Stimulated activated CD4-positive, alpha-beta T cell treated with anti-CD3 and anti-CD28 coated beads, Interleukin-1b, Interleukin-23, amount 100 ng/mL, for 4 hours (primary cell): ENCODE measurements around the gene TBX1.

Source experiments
- DNase-seq, 2 donors: peaks; one replicate each; pipeline ENCODE4 v3.0.0-alpha.2; 2020; ENCODE audit warnings: low read depth in 2 of 2

The TBX1 gene

GRCh38 chr22:19799322-19800190 lies 39.0 kb downstream of the TBX1 start:
- DNase-seq: no peak

DNA sequence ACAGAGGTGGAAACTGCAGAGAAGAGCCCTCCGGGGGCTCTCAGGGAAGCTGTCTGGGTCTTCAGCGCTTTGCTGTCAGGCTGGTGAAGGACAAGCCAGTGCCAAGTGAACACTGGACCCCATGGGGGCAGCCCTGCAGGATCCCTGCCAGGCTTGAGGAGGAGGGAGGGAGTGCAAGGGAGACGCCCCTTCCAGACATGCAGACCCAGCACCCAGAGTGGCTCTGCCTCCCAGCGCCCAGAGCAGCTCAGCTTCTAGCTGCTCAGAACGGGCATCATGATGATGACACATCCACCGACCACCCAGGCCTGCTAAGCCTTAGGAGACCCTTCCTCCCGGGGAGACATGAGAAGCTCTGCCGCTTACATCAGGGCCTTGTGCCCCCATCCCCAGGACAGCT lies 39.7 kb downstream of the TBX1 start:
- no peak for DNase-seq

DNA sequence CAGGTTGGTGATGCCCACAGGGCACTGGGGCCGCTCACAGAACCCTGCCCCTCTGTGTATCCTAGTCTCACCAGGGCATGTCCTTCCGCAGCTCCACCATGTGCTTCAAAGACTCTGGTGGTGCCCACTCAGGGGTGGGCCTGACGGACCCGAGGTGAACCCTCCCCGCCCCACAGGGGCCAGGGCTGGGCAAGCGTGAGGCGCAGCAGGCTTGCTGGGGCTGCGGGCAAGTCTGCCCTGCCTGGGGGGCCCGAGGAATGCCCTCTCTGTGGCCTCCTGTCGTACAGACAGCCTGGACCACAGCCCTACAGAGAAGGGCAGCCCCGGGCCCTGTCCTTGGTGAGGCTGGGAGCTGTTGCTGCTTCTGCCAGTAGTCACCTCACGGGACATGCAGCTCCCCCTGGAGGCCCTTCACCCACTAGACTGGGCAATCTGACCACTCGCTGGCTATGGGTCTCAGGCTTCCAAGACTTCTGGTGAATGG lies 40.2 kb downstream of the TBX1 start:
- DNase-seq: no peak

DNA sequence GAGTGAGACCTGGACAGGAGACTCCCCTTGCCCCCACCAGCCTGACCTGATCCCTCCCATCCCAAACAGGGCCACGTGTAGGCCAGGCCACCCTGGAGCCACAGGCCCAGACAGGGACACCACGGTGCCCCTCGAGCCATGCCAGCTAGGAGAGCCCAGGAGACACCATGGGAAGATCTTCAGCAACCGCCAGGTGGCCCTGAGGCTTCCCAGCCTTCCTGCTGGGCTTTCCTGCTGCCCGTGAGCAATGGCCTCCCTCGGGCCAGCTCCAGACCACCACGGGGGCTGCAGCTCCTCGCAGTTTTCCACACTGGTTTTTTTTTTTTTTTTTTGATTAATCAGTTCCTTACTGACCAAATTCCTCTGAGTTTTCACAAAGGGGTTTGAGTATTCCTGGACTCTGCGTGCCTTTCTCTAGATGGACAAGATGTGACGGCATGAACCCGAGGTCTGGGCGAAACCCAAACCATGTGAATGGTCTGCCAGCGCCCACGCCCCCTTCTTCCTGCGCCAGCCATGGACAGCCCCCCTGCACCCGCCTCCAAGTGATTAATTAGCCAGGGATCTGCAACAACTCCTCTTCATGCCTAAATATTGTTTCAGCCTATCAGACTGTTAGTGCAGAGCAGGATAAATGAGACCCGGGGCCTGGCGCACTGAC lies 40.9 kb downstream of the TBX1 start:
- no peak for DNase-seq

DNA sequence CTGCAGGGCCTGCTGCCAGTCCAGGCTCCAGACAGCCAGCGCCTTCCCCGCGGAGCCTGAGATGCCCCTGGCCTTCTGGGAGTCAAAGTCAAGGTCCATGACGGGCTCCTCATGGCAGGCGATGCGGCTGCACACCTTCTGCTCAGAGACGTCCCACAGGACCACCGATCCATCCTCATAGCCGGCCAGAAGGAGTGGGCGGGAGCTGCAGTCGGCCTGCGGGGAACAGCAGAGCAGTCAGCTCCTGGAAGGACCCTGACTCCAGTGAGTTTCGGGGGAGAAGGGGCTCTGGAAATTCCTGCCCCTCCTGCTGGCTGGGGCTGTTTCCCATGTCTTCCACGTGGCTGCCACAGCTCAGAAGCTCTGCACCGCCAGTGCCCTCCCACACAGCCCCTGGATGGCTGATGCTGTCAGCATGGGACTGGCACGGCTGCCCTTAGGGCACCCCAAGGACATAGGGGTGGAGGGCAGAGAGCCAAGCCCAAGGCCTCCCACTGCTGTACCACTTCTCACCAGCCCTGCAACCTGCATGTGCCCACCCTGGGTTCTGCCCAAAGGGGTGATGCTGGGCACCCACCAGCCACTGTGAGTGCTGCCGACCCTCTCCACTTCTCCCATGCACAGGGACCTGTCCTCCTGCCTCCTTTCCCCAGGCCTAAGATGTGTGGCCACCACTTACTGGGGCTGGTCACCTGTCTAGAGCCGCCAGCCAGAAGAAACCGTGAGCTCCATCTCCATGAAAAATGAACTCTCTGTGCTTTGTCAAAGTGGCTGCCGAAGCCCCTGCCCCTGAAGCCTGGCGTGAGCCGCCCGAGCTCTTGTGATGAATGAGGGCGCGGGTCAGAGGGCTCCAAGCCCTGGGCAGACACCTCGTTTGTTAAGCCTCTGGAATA lies 41.7 kb downstream of the TBX1 start:
- no peak for DNase-seq

GRCh38 chr22:19802894-19803735 lies 42.5 kb downstream of the TBX1 start:
- no peak for DNase-seq

- DNase-seq: no peak
Observed at GRCh38 chr22:19803736-19804267, 43.2 kb downstream of the TBX1 start.

- no peak for DNase-seq
Observed at GRCh38 chr22:19805821-19806212, 45.2 kb downstream of the TBX1 start.

- no peak for DNase-seq
Observed at GRCh38 chr22:19806213-19807160, 45.9 kb downstream of the TBX1 start.

- DNase-seq: no peak
Observed at GRCh38 chr22:19807161-19807913, 46.8 kb downstream of the TBX1 start.

DNA sequence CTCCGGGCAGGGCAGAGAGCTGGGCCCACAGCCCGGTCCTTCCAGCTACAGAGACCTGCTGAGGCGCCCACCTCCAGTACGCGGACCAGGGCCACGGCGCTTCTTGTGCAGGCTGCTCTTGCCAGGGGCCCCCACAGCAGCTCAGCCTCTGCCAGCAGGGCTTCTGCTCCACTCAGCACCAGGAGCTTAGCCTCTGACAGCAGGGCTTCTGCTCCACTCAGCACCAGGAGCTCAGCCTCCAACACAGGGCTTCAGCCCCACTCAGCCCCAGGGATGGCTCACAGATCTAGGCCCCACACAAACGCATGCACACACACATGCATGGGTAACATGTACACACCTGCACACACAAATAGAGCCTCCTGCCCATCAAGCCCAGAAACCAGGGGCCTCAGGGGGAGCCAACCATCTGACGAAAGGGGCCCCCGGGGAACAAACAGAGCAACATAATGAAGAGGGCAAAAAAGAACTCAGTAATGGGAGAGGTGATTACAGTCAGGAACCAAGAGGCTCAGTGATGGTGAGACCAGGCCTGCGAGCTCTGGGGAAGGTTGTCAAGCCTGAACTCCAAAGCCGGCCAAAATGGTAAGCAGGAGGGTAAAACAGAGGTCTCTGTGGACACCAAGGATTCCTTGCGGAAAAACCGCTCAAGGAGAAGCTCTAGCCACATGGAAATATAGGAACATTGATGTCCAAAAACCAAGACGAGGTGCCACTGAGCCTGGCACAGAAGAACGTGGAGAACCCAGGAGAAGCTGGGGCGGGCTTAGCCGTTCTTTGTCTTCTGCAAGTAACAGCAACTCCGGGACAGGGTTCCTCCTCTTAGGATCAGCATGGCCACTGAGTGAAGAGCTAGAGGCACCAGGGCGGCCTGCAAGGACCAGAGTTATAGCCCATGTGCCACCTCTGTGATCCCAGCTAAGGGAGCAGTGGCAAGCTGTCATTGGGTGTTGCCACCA lies 47.6 kb downstream of the TBX1 start:
- no peak for DNase-seq

GRCh38 chr22:19808873-19809478 lies 48.4 kb downstream of the TBX1 start:
- DNase-seq: no peak

GRCh38 chr22:19809741-19810140 lies 49.2 kb downstream of the TBX1 start:
- DNase-seq: no peak

GRCh38 chr22:19810381-19811201 lies 50.0 kb downstream of the TBX1 start:
- no peak for DNase-seq

DNA sequence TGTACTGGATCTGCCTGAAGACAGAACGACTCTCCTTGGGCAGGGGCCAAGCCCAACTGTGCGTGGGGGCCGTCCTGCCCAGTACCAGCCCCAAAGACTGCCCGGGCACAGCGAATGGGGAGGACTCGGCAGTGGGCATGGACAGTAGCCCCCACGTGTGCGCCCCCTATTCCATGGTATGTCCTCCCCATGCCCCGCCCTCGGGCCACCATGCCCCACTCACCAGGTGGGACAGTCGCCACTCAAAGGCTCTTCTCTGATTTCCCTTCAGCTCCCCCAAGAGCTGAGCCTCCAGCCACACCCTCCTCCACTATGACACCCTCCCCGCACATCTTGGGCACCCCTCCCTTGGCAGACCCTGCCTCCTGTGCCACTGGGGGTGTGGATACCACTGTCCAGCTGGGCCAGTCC lies 50.6 kb downstream of the TBX1 start:
- DNase-seq: no peak
